Thyroid gland (tissue), 4 donors: ENCODE data around the gene ARF6.

Experiments used
- POLR2A ChIP-seq, 2 donors: fragments of 450-650 bp; IDR thresholded peaks; one replicate each; pipeline ENCODE4 v1.6.1; 2017; ENCODE audit warnings: antibody characterized with exemption in 2 of 2, mild to moderate bottlenecking in 2 of 2, moderate library complexity in 1 of 2
- TF ChIP-seq, protein P1 (sequence below), 6 experiments: fragments of 200-600 bp in 3 of 6; fragments of 450-650 bp in 3 of 6; sonication (generic) in 3 of 6; IDR thresholded peaks; one replicate each; pipeline ENCODE4 v1.5.1; 2016 to 2019; ENCODE audit warnings: antibody characterized with exemption in 6 of 6, mild to moderate bottlenecking in 2 of 6, inconsistent platforms in 1 of 6, moderate library complexity in 1 of 6

DNA sequence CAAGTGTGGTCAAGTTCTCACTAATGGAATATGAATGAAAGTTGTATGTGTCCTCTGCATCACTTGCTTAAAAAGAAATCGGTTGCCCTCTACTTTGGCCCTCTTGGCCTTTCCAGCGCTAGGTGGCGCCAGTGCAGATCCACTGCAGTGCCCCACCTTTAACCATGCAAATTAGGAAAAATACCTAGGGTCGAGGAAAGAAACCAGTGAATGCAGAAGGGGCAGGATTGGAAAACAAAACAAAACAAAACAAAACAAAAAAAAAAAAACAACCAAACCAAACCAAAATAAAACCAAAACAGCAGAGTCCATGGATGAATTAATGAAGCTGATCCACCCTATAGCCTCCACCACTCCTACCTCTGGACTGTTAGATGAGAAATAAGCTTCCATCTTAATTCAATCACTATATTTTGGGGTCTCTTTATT, 27.4 kb upstream of the ARF6 start:
- TF ChIP-seq, protein P1, sequence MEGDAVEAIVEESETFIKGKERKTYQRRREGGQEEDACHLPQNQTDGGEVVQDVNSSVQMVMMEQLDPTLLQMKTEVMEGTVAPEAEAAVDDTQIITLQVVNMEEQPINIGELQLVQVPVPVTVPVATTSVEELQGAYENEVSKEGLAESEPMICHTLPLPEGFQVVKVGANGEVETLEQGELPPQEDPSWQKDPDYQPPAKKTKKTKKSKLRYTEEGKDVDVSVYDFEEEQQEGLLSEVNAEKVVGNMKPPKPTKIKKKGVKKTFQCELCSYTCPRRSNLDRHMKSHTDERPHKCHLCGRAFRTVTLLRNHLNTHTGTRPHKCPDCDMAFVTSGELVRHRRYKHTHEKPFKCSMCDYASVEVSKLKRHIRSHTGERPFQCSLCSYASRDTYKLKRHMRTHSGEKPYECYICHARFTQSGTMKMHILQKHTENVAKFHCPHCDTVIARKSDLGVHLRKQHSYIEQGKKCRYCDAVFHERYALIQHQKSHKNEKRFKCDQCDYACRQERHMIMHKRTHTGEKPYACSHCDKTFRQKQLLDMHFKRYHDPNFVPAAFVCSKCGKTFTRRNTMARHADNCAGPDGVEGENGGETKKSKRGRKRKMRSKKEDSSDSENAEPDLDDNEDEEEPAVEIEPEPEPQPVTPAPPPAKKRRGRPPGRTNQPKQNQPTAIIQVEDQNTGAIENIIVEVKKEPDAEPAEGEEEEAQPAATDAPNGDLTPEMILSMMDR (IDR thresholded peaks at IDR 0.05): peak; percentile 44 to 86 (median 76)
- no peak for TF ChIP-seq POLR2A (IDR thresholded peaks at IDR 0.05)
